Chondrocyte (in vitro differentiated cells): ENCODE data around the gene TMEM255B. TPM values are rescaled to one million over a fixed set of nuclear protein-coding genes. Genes with fewer than 3 reads are reported as not detected.

Experiments
- DNase-seq: peaks from one replicate; pipeline ENCODE4 v3.0.0; 2021; ENCODE audit warnings: mixed read lengths, low spot score
- H3K27ac Mint-ChIP-seq: one replicate; pipeline ENCODE4 v1.8.0; 2021; ENCODE audit warnings: mild to moderate bottlenecking, moderate library complexity, mixed read lengths; ENCODE audit not compliant: unreplicated experiment
- H3K27me3 Mint-ChIP-seq: 2 replicates; pipeline ENCODE4 v1.8.0; 2021; ENCODE audit warnings: low read depth, mixed read lengths
- H3K36me3 Mint-ChIP-seq: 2 replicates; pipeline ENCODE4 v1.8.0; 2021; ENCODE audit warnings: low read depth, mixed read lengths
- H3K4me1 Mint-ChIP-seq: 2 replicates; pipeline ENCODE4 v1.8.0; 2021; ENCODE audit warnings: low read depth, mild to moderate bottlenecking, mixed read lengths
- H3K4me3 Mint-ChIP-seq: one replicate; pipeline ENCODE4 v1.8.0; 2021; ENCODE audit warnings: mild to moderate bottlenecking, moderate library complexity, mixed read lengths; ENCODE audit not compliant: unreplicated experiment
- H3K9me3 Mint-ChIP-seq: 2 replicates; pipeline ENCODE4 v1.8.0; 2021; ENCODE audit warnings: low read depth, mixed read lengths
- total RNA-seq: library from RNA; stranded (reverse); gene quantifications from 3 replicates; pipeline ENCODE4 v1.2.1, GENCODE V29; 2021
- TF ChIP-seq, protein P1 (sequence below): fragments of 200-600 bp; sonication (generic); IDR thresholded peaks from 2 replicates; pipeline ENCODE4 v1.5.0; 2021; ENCODE audit warnings: antibody characterized with exemption, mild to moderate bottlenecking, moderate library complexity

Gene TMEM255B
- total RNA-seq, 1 donor from 2014 or later = 5.2 TPM

DNA sequence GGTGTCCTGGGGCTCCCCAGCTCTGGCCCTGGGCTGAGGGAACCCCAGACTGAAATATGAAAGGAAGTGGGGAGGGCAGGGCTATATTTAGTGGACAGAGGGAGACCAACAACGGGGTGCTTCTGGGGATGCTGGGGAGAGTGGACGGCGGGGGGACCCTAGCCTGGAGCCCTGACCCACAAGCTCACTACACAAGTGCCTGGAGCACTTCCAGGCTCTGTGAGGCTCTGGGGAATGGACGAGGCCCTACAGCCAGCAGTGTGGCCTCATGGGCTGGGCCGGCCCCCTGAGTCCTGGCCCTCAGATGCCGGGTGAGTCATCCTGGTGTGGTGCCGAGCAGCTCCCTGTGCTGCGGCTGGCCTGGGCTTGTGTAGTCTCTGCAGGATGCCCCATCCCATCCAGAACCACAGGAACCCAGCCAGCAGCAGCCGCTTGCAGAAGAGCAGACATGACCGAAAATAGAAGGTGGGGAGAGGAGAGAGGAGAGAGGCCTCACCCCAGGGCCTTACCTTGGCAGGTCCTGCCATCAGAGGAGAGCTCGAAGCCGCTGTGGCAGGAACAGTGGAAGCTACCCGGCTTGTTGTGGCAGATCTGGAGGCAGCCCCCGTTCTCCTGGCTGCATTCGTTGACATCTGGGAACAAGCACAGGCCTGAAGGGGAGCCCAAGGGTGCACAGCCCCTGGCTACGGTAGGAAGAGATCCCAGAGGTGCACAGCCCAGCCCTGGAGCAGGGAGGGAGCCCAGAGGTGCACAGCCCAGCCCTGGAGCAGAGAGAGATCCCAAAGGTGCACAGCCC is 78.7 kb downstream of the TMEM255B start:
- H3K9me3 Mint-ChIP-seq = no peaks in the 10 kb centered on the region
- TF ChIP-seq, protein P1, sequence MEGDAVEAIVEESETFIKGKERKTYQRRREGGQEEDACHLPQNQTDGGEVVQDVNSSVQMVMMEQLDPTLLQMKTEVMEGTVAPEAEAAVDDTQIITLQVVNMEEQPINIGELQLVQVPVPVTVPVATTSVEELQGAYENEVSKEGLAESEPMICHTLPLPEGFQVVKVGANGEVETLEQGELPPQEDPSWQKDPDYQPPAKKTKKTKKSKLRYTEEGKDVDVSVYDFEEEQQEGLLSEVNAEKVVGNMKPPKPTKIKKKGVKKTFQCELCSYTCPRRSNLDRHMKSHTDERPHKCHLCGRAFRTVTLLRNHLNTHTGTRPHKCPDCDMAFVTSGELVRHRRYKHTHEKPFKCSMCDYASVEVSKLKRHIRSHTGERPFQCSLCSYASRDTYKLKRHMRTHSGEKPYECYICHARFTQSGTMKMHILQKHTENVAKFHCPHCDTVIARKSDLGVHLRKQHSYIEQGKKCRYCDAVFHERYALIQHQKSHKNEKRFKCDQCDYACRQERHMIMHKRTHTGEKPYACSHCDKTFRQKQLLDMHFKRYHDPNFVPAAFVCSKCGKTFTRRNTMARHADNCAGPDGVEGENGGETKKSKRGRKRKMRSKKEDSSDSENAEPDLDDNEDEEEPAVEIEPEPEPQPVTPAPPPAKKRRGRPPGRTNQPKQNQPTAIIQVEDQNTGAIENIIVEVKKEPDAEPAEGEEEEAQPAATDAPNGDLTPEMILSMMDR = no peak
- H3K4me3 Mint-ChIP-seq = peak overlapping the region; percentile 67
- H3K27ac Mint-ChIP-seq = peak overlapping the region; percentile 100
- H3K27me3 Mint-ChIP-seq = no peaks in the 10 kb centered on the region
- H3K36me3 Mint-ChIP-seq = peaks cover 9% of the 10 kb centered on the region
- DNase-seq = no peak
- peaks cover 22% of the 10 kb centered on the region for H3K4me1 Mint-ChIP-seq

DNA sequence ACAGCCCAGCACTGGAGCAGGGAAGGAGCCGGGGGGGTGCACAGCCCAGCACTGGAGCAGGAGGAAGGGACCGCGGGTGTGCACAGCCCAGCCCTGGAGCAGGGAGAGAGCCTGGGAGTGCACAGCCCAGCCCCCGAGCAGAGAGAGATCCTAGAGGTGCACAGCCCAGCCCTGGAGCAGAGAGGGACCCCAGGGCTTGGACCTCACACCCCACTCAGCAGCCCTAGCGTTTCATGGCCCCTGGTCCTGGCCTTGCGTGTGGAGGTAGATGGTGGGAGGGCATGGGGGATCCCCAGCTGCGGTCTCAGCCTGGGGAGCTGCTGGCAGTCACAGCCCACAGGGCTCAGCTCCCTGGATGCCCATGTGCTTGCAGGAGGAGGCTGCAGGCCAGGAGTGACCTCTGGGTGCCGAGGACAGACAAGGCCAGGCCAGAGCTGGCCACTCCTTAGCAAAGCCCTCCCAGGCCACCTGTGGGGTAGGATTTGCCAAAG is 79.7 kb downstream of the TMEM255B start:
- no peaks in the 10 kb centered on the region for H3K9me3 Mint-ChIP-seq
- DNase-seq = no peak
- H3K27me3 Mint-ChIP-seq = no peaks in the 10 kb centered on the region
- TF ChIP-seq, protein P1 = no peak
- H3K4me3 Mint-ChIP-seq = peak overlapping the region; percentile 22
- H3K36me3 Mint-ChIP-seq = peaks cover 7% of the 10 kb centered on the region
- peaks cover 22% of the 10 kb centered on the region for H3K4me1 Mint-ChIP-seq
- H3K27ac Mint-ChIP-seq = no peak overlapping the region

DNA sequence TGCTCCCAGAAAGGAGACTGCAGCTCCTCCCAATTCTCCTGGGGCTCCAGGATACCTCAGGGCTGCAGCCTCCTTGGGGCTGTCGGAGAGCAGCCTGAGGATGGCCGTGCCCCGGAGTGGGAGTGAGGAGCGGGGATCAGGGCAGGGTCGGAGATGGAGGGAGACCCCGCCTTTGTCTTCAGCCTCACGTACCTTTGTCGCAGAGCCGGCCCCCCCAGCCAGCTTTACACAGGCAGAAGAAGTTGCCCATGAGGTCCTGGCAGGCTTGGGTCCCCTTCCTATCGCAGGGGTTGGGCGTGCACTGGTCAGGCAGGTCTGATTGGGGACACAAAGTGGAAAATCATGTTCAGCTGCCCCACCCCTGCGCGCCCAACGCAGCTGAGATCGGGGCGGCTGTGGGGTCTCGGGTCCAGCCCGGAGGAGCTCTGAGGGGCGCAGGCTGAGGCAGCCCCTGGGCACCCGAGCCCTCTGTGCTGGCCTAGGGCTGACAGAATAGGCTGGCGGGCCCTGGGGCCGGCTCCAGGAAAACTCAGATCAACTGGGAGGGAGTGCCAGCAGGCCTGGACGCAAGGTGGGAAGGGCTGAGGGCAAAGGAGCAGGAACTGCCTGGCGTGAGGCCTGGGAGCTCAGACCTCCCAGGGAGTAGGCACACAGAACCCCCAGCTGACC is 80.6 kb downstream of the TMEM255B start:
- H3K27ac Mint-ChIP-seq = peak overlapping the region; percentile 8

DNA sequence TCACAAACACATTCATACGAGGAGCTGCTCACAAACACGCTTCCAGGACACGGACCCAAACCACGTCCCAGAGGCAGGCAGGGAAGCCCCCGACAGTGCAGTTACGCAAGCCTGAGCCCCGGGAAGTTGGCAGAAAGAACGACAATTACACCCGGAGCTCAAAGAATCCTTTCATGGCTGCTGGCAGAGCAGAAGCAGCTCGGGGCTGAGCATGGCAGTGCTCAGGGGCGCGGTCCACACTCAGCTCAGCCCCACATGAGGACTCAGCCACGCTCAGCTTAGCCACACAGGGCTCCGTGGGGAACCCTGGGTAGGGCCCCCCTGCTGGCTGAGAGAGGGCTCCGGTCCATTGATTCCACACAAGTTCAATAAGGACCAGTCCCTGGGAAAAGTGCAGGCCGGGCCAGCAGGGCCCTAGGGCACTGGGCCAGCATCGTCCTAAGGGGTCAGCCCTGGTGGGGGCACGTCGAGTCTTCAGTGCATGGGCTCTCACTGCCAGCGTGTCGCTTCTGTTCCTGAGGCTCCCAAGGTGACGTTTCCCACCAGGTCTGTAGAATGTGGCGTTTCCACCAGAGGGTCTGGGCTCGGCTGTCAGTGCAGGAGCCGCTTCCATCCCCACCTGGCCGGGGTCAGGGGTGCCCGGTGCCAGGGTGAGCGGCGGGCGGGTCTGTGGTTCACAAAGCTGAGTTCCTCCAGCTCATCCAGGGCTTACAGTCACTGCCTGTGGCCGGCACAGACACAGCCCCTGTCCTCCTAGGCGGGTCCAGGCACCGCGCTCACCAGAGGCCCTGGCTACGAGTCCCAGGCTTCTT is 81.7 kb downstream of the TMEM255B start:
- no peak overlapping the region for H3K4me3 Mint-ChIP-seq
- TF ChIP-seq, protein P1 = no peak
- H3K27ac Mint-ChIP-seq = no peak overlapping the region
- no peaks in the 10 kb centered on the region for H3K9me3 Mint-ChIP-seq
- DNase-seq = no peak
- H3K4me1 Mint-ChIP-seq = peaks cover 28% of the 10 kb centered on the region
- H3K27me3 Mint-ChIP-seq = no peaks in the 10 kb centered on the region
- H3K36me3 Mint-ChIP-seq = peaks cover 7% of the 10 kb centered on the region

More for the DNA sequence above, 80.6 kb downstream of the TMEM255B start:
- H3K36me3 Mint-ChIP-seq = peaks cover 7% of the 10 kb centered on the region
- no peak for DNase-seq
- H3K9me3 Mint-ChIP-seq = no peaks in the 10 kb centered on the region
- no peak overlapping the region for H3K4me3 Mint-ChIP-seq
- TF ChIP-seq, protein P1 = no peak
- H3K4me1 Mint-ChIP-seq = peaks cover 25% of the 10 kb centered on the region
- no peaks in the 10 kb centered on the region for H3K27me3 Mint-ChIP-seq

DNA sequence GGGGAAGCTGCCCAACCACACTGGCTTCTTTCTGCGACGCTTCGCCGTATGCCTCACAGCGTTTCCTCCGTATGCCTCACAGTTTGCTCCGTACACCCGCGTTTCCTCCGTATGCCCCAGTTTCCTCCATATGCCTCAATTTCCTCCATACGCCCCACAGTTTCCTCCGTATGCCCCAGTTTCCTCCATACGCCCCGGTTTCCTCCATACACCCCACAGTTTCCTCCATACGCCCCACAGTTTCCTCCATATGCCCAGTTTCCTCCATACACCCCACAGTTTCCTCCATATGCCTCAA is 82.3 kb downstream of the TMEM255B start:
- TF ChIP-seq, protein P1 = no peak
- no peaks in the 10 kb centered on the region for H3K27me3 Mint-ChIP-seq
- H3K4me3 Mint-ChIP-seq = no peak overlapping the region
- no peak overlapping the region for H3K27ac Mint-ChIP-seq
- H3K9me3 Mint-ChIP-seq = no peaks in the 10 kb centered on the region
- DNase-seq = no peak
- H3K4me1 Mint-ChIP-seq = peaks cover 27% of the 10 kb centered on the region
- H3K36me3 Mint-ChIP-seq = peaks cover 8% of the 10 kb centered on the region
